Measurements from ENCODE around the gene TRIM42.

TRIM42 gene

GRCh38 chr3:140710711-140711389 is 33.0 kb downstream of the TRIM42 start:
- DNase-seq: no peak

- DNase-seq: no peak
These were observed 33.6 kb downstream of the TRIM42 start for GRCh38 chr3:140711390-140712035.

GRCh38 chr3:140712301-140712700 is 34.4 kb downstream of the TRIM42 start:
- no peak for DNase-seq

- DNase-seq: no peak
These were observed 37.2 kb downstream of the TRIM42 start for GRCh38 chr3:140715035-140715434.

- DNase-seq: no peak
These were observed 40.1 kb downstream of the TRIM42 start for GRCh38 chr3:140717921-140718320.

GRCh38 chr3:140719841-140720614 is 42.2 kb downstream of the TRIM42 start:
- DNase-seq: no peak

GRCh38 chr3:140723576-140723975 is 45.7 kb downstream of the TRIM42 start:
- no peak for DNase-seq

GRCh38 chr3:140724856-140725812 is 47.3 kb downstream of the TRIM42 start:
- no peak for DNase-seq

- DNase-seq: no peak
These were observed 48.2 kb downstream of the TRIM42 start for GRCh38 chr3:140726066-140726465.

- no peak for DNase-seq
These were observed 50.0 kb downstream of the TRIM42 start for GRCh38 chr3:140727886-140728285.

- DNase-seq: no peak
These were observed 53.7 kb downstream of the TRIM42 start for GRCh38 chr3:140731440-140732119.

- no peak for DNase-seq
These were observed 55.8 kb downstream of the TRIM42 start for GRCh38 chr3:140733623-140734022.

GRCh38 chr3:140736863-140737460 is 59.1 kb downstream of the TRIM42 start:
- peak; percentile 48 for DNase-seq

GRCh38 chr3:140742116-140742515 is 64.3 kb downstream of the TRIM42 start:
- no peak for DNase-seq

GRCh38 chr3:140748171-140748570 is 70.3 kb downstream of the TRIM42 start:
- DNase-seq: no peak

GRCh38 chr3:140748903-140749302 is 71.0 kb downstream of the TRIM42 start:
- no peak for DNase-seq
